CD4-positive, alpha-beta T cell (primary cell): ENCODE results near the gene FBXL15. TPM values are rescaled to one million over a fixed set of nuclear protein-coding genes. Genes with fewer than 3 reads are reported as not detected.

Experiments used
- ATAC-seq: fragments of 200-7000 bp; cut with Tn5 transposase; one replicate; pipeline ENCODE4 v1.10.0; 2022; ENCODE audit warnings: mild to moderate bottlenecking; ENCODE audit not compliant: poor library complexity
- CTCF ChIA-PET: fragments of 350-600 bp; sonication (Branson Sonifier 250); formaldehyde crosslinking; loops from one replicate; lab custom pipeline; 2021; ENCODE audit warnings: antibody characterized with exemption, inconsistent platforms; lab: Charles Lee
- POLR2A ChIA-PET: fragments of 350-600 bp; sonication (Branson Sonifier 250); formaldehyde crosslinking; loops from one replicate; lab custom pipeline; 2021; ENCODE audit warnings: antibody characterized with exemption, inconsistent platforms; lab: Charles Lee
- DNase-seq, 14 experiments: peaks; one replicate each; pipeline ENCODE4 v3.0.0-alpha.2; 2013 to 2020; ENCODE audit warnings: mixed read lengths in 2 of 14
- H3K27ac ChIP-seq, 2 donors: one replicate each; pipeline versions ENCODE4 v1.5.1 to v1.7.0; 2013; ENCODE audit warnings: low read length in 2 of 2, low read depth in 1 of 2, mild to moderate bottlenecking in 1 of 2
- H3K27me3 ChIP-seq, 2 experiments: 1 replicate in 1 of 2; 2 replicates in 1 of 2; pipeline versions ENCODE4 v1.6.1 to v1.7.0; 2013; ENCODE audit warnings: low read length in 2 of 2, control low read depth in 1 of 2, mild to moderate bottlenecking in 1 of 2, moderate library complexity in 1 of 2; ENCODE audit not compliant: insufficient read depth in 2 of 2, control insufficient read depth in 1 of 2
- H3K36me3 ChIP-seq: one replicate; pipeline ENCODE4 v1.6.1; 2013; ENCODE audit warnings: low read length, control low read depth; ENCODE audit not compliant: insufficient read depth
- H3K4me1 ChIP-seq: one replicate; pipeline ENCODE4 v1.6.1; 2013; ENCODE audit warnings: low read length, control low read depth; ENCODE audit not compliant: insufficient read depth
- H3K4me3 ChIP-seq: one replicate; pipeline ENCODE4 v1.5.1; 2013; ENCODE audit warnings: mild to moderate bottlenecking, low read length, moderate library complexity
- H3K9me3 ChIP-seq, 2 experiments: 1 replicate in 1 of 2; 2 replicates in 1 of 2; pipeline versions ENCODE4 v1.6.1 to v1.7.0; 2013; ENCODE audit warnings: low read length in 2 of 2, mild to moderate bottlenecking in 2 of 2, control low read depth in 1 of 2, moderate library complexity in 1 of 2; ENCODE audit not compliant: control insufficient read depth in 1 of 2, insufficient read depth in 1 of 2
- H3K27ac Mint-ChIP-seq: one replicate; pipeline ENCODE4 v1.8.0; 2020; ENCODE audit warnings: mixed read lengths
- H3K27me3 Mint-ChIP-seq: one replicate; pipeline ENCODE4 v1.8.0; 2021; ENCODE audit warnings: mixed read lengths
- H3K36me3 Mint-ChIP-seq: one replicate; pipeline ENCODE4 v1.8.0; 2021; ENCODE audit warnings: low read depth, mixed read lengths
- H3K4me1 Mint-ChIP-seq: one replicate; pipeline ENCODE4 v1.8.0; 2021; ENCODE audit warnings: low read depth, mixed read lengths
- H3K4me3 Mint-ChIP-seq: one replicate; pipeline ENCODE4 v1.8.0; 2020; ENCODE audit warnings: mild to moderate bottlenecking, mixed read lengths
- H3K9me3 Mint-ChIP-seq: one replicate; pipeline ENCODE4 v1.8.0; 2020; ENCODE audit warnings: mixed read lengths
- CTCF ChIP-seq: fragments of 200-600 bp; IDR thresholded peaks from one replicate; pipeline ENCODE4 v1.8.0; 2022; ENCODE audit warnings: antibody characterized with exemption, mild to moderate bottlenecking
- intact Hi-C, 2 experiments: fragments of 100-400 bp; cut with DNase I in 1 of 2; cut with micrococcal nuclease in 1 of 2; formaldehyde crosslinking; loops; one replicate each; pipeline versions ENCODE4 v1.15.1 to v1.9.0; 2023 to 2025; cut with DNase I, micrococcal nuclease
- total RNA-seq, 174 experiments: library from RNA in 2 of 174; stranded (reverse) in 2 of 174; gene quantifications; one replicate each; pipeline ENCODE4 v1.2.3 and lab custom pipeline; 2021 to 2026

Gene FBXL15
- total RNA-seq, 2 experiments from 2014 or later = 10.2 to 10.4 TPM

DNA sequence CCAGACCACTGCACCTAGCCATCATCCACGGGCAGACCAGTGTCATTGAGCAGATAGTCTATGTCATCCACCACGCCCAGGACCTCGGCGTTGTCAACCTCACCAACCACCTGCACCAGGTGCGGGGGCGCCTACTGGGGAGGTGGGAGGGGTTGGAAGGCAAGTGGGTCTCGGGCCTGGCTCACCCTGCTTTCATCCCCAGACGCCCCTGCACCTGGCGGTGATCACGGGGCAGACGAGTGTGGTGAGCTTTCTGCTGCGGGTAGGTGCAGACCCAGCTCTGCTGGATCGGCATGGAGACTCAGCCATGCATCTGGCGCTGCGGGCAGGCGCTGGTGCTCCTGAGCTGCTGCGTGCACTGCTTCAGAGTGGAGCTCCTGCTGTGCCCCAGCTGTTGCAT, 20.6 kb upstream of the FBXL15 start:
- H3K27ac Mint-ChIP-seq = peak overlapping the region; percentile 100
- Histone ChIP-seq H3K36me3 (peaks cover 57% of the 10 kb centered on the region), H3K27ac (peak overlapping the region; percentile 48 to 88), H3K9me3 (no peaks in the 10 kb centered on the region), H3K4me3 (no peak overlapping the region), H3K4me1 (peaks cover 57% of the 10 kb centered on the region), H3K27me3 (no peaks in the 10 kb centered on the region)
- H3K9me3 Mint-ChIP-seq = no peaks in the 10 kb centered on the region
- H3K36me3 Mint-ChIP-seq = peaks cover 69% of the 10 kb centered on the region
- intact Hi-C loops = no loop called here
- POLR2A ChIA-PET = interaction anchor here (0.6 to 4.1 kb wide), 7 partner anchors 10 to 169 kb away, joined by 3 to 34 read pairs (median 14); partner anchors contain the start of genes C10orf95 and FBXL15
- peak overlapping the region; percentile 82 for H3K4me3 Mint-ChIP-seq
- DNase-seq = peak in 2 of 14 experiments; percentile 8 to 56
- no peak for TF ChIP-seq CTCF
- H3K4me1 Mint-ChIP-seq = peaks cover 39% of the 10 kb centered on the region
- no peak for ATAC-seq
- no peaks in the 10 kb centered on the region for H3K27me3 Mint-ChIP-seq
- CTCF ChIA-PET = interaction anchor here (0.6 to 2.4 kb wide), 12 partner anchors 8 to 179 kb away, joined by 3 to 14 read pairs (median 6); partner anchors contain the start of genes ACTR1A, CUEDC2 and SUFU

GRCh38 chr10:102400598-102401341, 19.9 kb upstream of the FBXL15 start:
- Mint-ChIP-seq H3K27ac (peak overlapping the region; percentile 100), H3K4me3 (no peak overlapping the region), H3K9me3 (no peaks in the 10 kb centered on the region), H3K36me3 (peaks cover 70% of the 10 kb centered on the region), H3K27me3 (peaks cover 3% of the 10 kb centered on the region), H3K4me1 (peaks cover 38% of the 10 kb centered on the region)
- peaks cover 57% of the 10 kb centered on the region for H3K36me3 ChIP-seq
- no peaks in the 10 kb centered on the region for H3K27me3 ChIP-seq
- H3K4me1 ChIP-seq = peaks cover 53% of the 10 kb centered on the region
- DNase-seq (peak in 1 of 14 experiments; percentile 49), ATAC-seq (no peak)
- TF ChIP-seq CTCF = no peak
- intact Hi-C loops = no loop called here
- H3K9me3 ChIP-seq = no peaks in the 10 kb centered on the region
- POLR2A ChIA-PET = interaction anchor here (0.6 to 4.1 kb wide), 6 partner anchors 9 to 170 kb away, joined by 4 to 34 read pairs (median 14); partner anchors contain the start of genes C10orf95 and FBXL15
- H3K4me3 ChIP-seq = no peak overlapping the region
- CTCF ChIA-PET = interaction anchor here (2.3 to 2.4 kb wide), 3 partner anchors 9 to 50 kb away, joined by 7 to 13 read pairs (median 8); no protein-coding TSS in a partner anchor
- H3K27ac ChIP-seq = no peak overlapping the region

DNA sequence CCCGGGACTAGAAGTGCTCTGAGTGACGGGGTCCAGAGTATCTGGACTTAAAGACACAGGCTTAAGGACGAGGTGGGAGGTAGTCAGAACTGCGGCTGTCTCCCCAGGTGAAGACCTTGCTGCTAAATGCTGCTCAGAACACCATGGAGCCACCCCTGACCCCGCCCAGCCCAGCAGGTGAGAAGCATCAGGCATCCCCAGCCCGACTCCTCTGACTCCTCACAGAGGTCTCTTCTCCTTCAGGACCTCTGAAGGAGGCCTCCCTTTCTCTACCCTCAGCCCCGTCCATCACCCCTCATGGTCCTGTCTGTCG, 19.3 kb upstream of the FBXL15 start:
- peaks cover 37% of the 10 kb centered on the region for H3K4me1 Mint-ChIP-seq

More for the DNA sequence above, 19.3 kb upstream of the FBXL15 start:
- Histone ChIP-seq H3K27me3 (no peaks in the 10 kb centered on the region), H3K27ac (no peak overlapping the region), H3K4me1 (peaks cover 48% of the 10 kb centered on the region), H3K36me3 (peaks cover 55% of the 10 kb centered on the region), H3K9me3 (no peaks in the 10 kb centered on the region), H3K4me3 (no peak overlapping the region)
- DNase-seq (peak in 1 of 14 experiments; percentile 52), ATAC-seq (no peak)
- Mint-ChIP-seq H3K27me3 (peaks cover 4% of the 10 kb centered on the region), H3K27ac (peak overlapping the region; percentile 27), H3K9me3 (no peaks in the 10 kb centered on the region), H3K36me3 (peaks cover 70% of the 10 kb centered on the region), H3K4me3 (peak overlapping the region; percentile 34)
- intact Hi-C loops = no loop called here
- ChIA-PET POLR2A (no interaction called here), CTCF (interaction anchor here (2.4 kb wide), 1 partner anchor 9 kb away, joined by 13 read pairs; no protein-coding TSS in a partner anchor)
- TF ChIP-seq CTCF = no peak
